ENCODE measurements around the gene LMTK3.

DNA sequence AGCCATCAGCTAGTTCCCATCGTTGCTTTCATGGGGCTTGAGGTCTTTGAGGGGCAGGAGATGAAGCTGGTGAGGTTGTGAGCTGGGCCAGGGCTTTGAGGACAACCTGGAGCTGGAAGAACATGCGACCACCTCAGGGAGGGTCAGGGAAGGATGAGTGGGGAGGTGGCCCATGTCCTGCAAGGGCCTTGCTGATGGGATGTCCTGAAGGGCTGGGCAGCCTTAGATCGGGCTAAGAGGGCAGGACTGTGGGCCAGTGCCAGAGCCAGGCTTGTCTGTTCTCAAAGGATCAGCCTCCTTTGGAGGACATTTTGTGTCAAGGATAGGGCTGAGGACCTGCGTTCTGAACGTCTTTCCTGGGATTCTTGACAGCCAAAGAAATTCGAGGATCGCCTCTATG lies 31.9 kb downstream of the LMTK3 start:
- TF ChIP-seq POLR2A (IDR thresholded peaks at IDR 0.05) (no peak), EP300 (IDR thresholded peaks at IDR 0.05) (no peak)
- TF ChIP-seq, protein P1, sequence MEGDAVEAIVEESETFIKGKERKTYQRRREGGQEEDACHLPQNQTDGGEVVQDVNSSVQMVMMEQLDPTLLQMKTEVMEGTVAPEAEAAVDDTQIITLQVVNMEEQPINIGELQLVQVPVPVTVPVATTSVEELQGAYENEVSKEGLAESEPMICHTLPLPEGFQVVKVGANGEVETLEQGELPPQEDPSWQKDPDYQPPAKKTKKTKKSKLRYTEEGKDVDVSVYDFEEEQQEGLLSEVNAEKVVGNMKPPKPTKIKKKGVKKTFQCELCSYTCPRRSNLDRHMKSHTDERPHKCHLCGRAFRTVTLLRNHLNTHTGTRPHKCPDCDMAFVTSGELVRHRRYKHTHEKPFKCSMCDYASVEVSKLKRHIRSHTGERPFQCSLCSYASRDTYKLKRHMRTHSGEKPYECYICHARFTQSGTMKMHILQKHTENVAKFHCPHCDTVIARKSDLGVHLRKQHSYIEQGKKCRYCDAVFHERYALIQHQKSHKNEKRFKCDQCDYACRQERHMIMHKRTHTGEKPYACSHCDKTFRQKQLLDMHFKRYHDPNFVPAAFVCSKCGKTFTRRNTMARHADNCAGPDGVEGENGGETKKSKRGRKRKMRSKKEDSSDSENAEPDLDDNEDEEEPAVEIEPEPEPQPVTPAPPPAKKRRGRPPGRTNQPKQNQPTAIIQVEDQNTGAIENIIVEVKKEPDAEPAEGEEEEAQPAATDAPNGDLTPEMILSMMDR (IDR thresholded peaks at IDR 0.05): no peak
